SK-N-SH treated with all-trans-retinoic acid at 6 μM for 48 hours (cell line): ENCODE measurements around the gene C5AR2.

Source experiments
- ATAC-seq: fragments of 200-7000 bp; cut with Tn5 transposase; 3 replicates; pipeline ENCODE4 v1.9.1; 2020; ENCODE audit warnings: mild to moderate bottlenecking, moderate library complexity
- ARNTL ChIP-seq: fragments of 450-650 bp; formaldehyde crosslinking; IDR thresholded peaks from 2 replicates; pipeline ENCODE4 v1.5.0; 2020; ENCODE audit warnings: low read depth, mild to moderate bottlenecking, moderate library complexity, borderline replicate concordance
- BACH2 ChIP-seq: fragments of 250-450 bp; sonication (Bioruptor Pico); IDR thresholded peaks from 2 replicates; pipeline ENCODE4 v1.9.0; 2021; ENCODE audit warnings: mild to moderate bottlenecking, borderline replicate concordance
- CSDC2 ChIP-seq: fragments of 250-450 bp; sonication (Bioruptor Pico); IDR thresholded peaks from 2 replicates; pipeline ENCODE4 v1.5.0; 2020; ENCODE audit warnings: mild to moderate bottlenecking, moderate library complexity
- ESRRG ChIP-seq: fragments of 250-450 bp; sonication (Bioruptor Pico); IDR thresholded peaks from 2 replicates; pipeline ENCODE4 v1.6.1; 2021; ENCODE audit warnings: mild to moderate bottlenecking
- GLIS3 ChIP-seq: fragments of 250-450 bp; sonication (Bioruptor Pico); IDR thresholded peaks from 2 replicates; pipeline ENCODE4 v1.5.0; 2020; ENCODE audit warnings: mild to moderate bottlenecking, moderate library complexity
- ISL1 ChIP-seq: fragments of 250-450 bp; sonication (Bioruptor Pico); IDR thresholded peaks from 2 replicates; pipeline ENCODE4 v2.1.2; 2022; ENCODE audit warnings: mild to moderate bottlenecking, moderate library complexity
- OSR1 ChIP-seq: fragments of 250-450 bp; sonication (Bioruptor Pico); IDR thresholded peaks from 2 replicates; pipeline ENCODE4 v1.8.0; 2022; ENCODE audit warnings: moderate library complexity, mild to moderate bottlenecking, inconsistent platforms
- PPARA ChIP-seq: fragments of 250-450 bp; sonication (Bioruptor Pico); IDR thresholded peaks from 2 replicates; pipeline ENCODE4 v1.5.0; 2020; ENCODE audit warnings: mild to moderate bottlenecking, borderline replicate concordance
- RARB ChIP-seq: fragments of 250-450 bp; sonication (Bioruptor Pico); IDR thresholded peaks from 2 replicates; pipeline ENCODE4 v1.8.0; 2021; ENCODE audit warnings: mild to moderate bottlenecking, moderate library complexity
- SNAI2 ChIP-seq: fragments of 250-450 bp; sonication (Bioruptor Pico); IDR thresholded peaks from 2 replicates; pipeline ENCODE4 v1.5.0; 2020; ENCODE audit warnings: mild to moderate bottlenecking, moderate library complexity
- TCF4 ChIP-seq: fragments of 250-450 bp; sonication (Bioruptor Pico); IDR thresholded peaks from 2 replicates; pipeline ENCODE4 v1.8.0; 2021; ENCODE audit warnings: mild to moderate bottlenecking, moderate library complexity, borderline replicate concordance
- TOX ChIP-seq: fragments of 250-450 bp; sonication (Bioruptor Pico); IDR thresholded peaks from 2 replicates; pipeline ENCODE4 v1.8.0; 2021; ENCODE audit warnings: mild to moderate bottlenecking, moderate library complexity, borderline replicate concordance
- ZC3H10 ChIP-seq: fragments of 250-450 bp; sonication (Bioruptor Pico); IDR thresholded peaks from 2 replicates; pipeline ENCODE4 v1.5.1; 2021; ENCODE audit warnings: mild to moderate bottlenecking, moderate library complexity
- ZFP3 ChIP-seq: fragments of 250-450 bp; sonication (Bioruptor Pico); IDR thresholded peaks from 2 replicates; pipeline ENCODE4 v1.5.0; 2020; ENCODE audit warnings: mild to moderate bottlenecking, moderate library complexity
- ZFP30 ChIP-seq: fragments of 450-650 bp; formaldehyde crosslinking; IDR thresholded peaks from 2 replicates; pipeline ENCODE4 v1.5.0; 2022; ENCODE audit warnings: mild to moderate bottlenecking, moderate library complexity
- ZNF70 ChIP-seq: fragments of 450-650 bp; formaldehyde crosslinking; IDR thresholded peaks from 2 replicates; pipeline ENCODE4 v1.5.0; 2020; ENCODE audit warnings: mild to moderate bottlenecking, moderate library complexity
- ZNF8 ChIP-seq: fragments of 450-650 bp; formaldehyde crosslinking; IDR thresholded peaks from 2 replicates; pipeline ENCODE4 v1.5.0; 2020; ENCODE audit warnings: mild to moderate bottlenecking, moderate library complexity
- TF ChIP-seq, protein P1 (sequence below): fragments of 250-450 bp; sonication (Bioruptor Pico); IDR thresholded peaks from 2 replicates; pipeline ENCODE4 v1.5.1; 2021; ENCODE audit warnings: mild to moderate bottlenecking, moderate library complexity
- TF ChIP-seq, protein P2 (sequence below): fragments of 250-450 bp; sonication (Bioruptor Pico); IDR thresholded peaks from 2 replicates; pipeline ENCODE4 v1.8.0; 2021; ENCODE audit warnings: low read depth, mild to moderate bottlenecking, moderate library complexity, borderline replicate concordance
- TF ChIP-seq, protein P3 (sequence below): fragments of 250-450 bp; sonication (Bioruptor Pico); IDR thresholded peaks from 2 replicates; pipeline ENCODE4 v1.5.0; 2020; ENCODE audit warnings: mild to moderate bottlenecking, moderate library complexity
- TF ChIP-seq, protein P4 (sequence below): fragments of 250-450 bp; sonication (Bioruptor Pico); IDR thresholded peaks from 2 replicates; pipeline ENCODE4 v1.8.0; 2020; ENCODE audit warnings: mild to moderate bottlenecking, moderate library complexity, borderline replicate concordance
- TF ChIP-seq, protein P5 (sequence below): fragments of 250-450 bp; sonication (Bioruptor Pico); IDR thresholded peaks from 2 replicates; pipeline ENCODE4 v1.5.1; 2020; ENCODE audit warnings: low read depth, mild to moderate bottlenecking, moderate library complexity

The C5AR2 gene

DNA sequence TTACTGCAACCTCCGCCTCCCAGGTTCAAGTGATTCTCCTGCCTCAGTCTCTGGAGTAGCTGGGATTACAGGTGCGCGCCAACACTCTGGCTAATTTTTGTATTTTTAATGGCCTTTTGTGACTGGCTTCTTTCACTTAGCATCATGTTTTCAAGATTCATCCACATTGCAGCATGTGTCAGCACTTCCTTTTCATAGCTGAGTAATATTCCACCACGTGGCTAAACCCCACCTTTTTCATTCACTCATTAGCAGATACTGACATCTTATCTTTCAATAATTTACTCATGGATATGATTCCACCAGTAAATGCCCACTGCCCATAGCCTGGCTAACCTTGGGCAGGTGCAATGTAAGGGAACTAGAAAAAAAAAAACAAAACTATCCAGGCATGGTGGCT lies 15.5 kb upstream of the C5AR2 start:
- no peak for ATAC-seq
- no peak for TF ChIP-seq ZNF70
- TF ChIP-seq, protein P1, sequence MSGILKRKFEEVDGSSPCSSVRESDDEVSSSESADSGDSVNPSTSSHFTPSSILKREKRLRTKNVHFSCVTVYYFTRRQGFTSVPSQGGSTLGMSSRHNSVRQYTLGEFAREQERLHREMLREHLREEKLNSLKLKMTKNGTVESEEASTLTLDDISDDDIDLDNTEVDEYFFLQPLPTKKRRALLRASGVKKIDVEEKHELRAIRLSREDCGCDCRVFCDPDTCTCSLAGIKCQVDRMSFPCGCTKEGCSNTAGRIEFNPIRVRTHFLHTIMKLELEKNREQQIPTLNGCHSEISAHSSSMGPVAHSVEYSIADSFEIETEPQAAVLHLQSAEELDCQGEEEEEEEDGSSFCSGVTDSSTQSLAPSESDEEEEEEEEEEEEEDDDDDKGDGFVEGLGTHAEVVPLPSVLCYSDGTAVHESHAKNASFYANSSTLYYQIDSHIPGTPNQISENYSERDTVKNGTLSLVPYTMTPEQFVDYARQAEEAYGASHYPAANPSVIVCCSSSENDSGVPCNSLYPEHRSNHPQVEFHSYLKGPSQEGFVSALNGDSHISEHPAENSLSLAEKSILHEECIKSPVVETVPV (CRISPR knock-in tag), result no peak
- TF ChIP-seq SNAI2, result no peak
- no peak for TF ChIP-seq OSR1 (CRISPR knock-in tag)
- TF ChIP-seq ZFP30 (CRISPR knock-in tag), result no peak
- no peak for TF ChIP-seq GLIS3 (CRISPR knock-in tag)
- TF ChIP-seq, protein P2, sequence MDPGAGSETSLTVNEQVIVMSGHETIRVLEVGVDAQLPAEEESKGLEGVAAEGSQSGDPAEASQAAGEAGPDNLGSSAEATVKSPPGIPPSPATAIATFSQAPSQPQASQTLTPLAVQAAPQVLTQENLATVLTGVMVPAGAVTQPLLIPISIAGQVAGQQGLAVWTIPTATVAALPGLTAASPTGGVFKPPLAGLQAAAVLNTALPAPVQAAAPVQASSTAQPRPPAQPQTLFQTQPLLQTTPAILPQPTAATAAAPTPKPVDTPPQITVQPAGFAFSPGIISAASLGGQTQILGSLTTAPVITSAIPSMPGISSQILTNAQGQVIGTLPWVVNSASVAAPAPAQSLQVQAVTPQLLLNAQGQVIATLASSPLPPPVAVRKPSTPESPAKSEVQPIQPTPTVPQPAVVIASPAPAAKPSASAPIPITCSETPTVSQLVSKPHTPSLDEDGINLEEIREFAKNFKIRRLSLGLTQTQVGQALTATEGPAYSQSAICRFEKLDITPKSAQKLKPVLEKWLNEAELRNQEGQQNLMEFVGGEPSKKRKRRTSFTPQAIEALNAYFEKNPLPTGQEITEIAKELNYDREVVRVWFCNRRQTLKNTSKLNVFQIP (CRISPR knock-in tag), result no peak
- TF ChIP-seq ZFP3, result no peak
- no peak for TF ChIP-seq TCF4 (CRISPR knock-in tag)
- TF ChIP-seq PPARA (CRISPR knock-in tag), result no peak
- no peak for TF ChIP-seq ARNTL
- TF ChIP-seq, protein P3, sequence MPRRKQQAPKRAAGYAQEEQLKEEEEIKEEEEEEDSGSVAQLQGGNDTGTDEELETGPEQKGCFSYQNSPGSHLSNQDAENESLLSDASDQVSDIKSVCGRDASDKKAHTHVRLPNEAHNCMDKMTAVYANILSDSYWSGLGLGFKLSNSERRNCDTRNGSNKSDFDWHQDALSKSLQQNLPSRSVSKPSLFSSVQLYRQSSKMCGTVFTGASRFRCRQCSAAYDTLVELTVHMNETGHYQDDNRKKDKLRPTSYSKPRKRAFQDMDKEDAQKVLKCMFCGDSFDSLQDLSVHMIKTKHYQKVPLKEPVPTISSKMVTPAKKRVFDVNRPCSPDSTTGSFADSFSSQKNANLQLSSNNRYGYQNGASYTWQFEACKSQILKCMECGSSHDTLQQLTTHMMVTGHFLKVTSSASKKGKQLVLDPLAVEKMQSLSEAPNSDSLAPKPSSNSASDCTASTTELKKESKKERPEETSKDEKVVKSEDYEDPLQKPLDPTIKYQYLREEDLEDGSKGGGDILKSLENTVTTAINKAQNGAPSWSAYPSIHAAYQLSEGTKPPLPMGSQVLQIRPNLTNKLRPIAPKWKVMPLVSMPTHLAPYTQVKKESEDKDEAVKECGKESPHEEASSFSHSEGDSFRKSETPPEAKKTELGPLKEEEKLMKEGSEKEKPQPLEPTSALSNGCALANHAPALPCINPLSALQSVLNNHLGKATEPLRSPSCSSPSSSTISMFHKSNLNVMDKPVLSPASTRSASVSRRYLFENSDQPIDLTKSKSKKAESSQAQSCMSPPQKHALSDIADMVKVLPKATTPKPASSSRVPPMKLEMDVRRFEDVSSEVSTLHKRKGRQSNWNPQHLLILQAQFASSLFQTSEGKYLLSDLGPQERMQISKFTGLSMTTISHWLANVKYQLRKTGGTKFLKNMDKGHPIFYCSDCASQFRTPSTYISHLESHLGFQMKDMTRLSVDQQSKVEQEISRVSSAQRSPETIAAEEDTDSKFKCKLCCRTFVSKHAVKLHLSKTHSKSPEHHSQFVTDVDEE, result no peak
- TF ChIP-seq ZC3H10, result no peak
- TF ChIP-seq, protein P4, sequence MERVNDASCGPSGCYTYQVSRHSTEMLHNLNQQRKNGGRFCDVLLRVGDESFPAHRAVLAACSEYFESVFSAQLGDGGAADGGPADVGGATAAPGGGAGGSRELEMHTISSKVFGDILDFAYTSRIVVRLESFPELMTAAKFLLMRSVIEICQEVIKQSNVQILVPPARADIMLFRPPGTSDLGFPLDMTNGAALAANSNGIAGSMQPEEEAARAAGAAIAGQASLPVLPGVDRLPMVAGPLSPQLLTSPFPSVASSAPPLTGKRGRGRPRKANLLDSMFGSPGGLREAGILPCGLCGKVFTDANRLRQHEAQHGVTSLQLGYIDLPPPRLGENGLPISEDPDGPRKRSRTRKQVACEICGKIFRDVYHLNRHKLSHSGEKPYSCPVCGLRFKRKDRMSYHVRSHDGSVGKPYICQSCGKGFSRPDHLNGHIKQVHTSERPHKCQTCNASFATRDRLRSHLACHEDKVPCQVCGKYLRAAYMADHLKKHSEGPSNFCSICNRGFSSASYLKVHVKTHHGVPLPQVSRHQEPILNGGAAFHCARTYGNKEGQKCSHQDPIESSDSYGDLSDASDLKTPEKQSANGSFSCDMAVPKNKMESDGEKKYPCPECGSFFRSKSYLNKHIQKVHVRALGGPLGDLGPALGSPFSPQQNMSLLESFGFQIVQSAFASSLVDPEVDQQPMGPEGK (CRISPR knock-in tag), result no peak
- no peak for TF ChIP-seq RARB (CRISPR knock-in tag)
- TF ChIP-seq ISL1 (CRISPR knock-in tag), result no peak
- TF ChIP-seq CSDC2, result no peak
- no peak for TF ChIP-seq ZNF8
- TF ChIP-seq BACH2 (CRISPR knock-in tag), result no peak
- TF ChIP-seq, all 23 proteins: peak for 0

DNA sequence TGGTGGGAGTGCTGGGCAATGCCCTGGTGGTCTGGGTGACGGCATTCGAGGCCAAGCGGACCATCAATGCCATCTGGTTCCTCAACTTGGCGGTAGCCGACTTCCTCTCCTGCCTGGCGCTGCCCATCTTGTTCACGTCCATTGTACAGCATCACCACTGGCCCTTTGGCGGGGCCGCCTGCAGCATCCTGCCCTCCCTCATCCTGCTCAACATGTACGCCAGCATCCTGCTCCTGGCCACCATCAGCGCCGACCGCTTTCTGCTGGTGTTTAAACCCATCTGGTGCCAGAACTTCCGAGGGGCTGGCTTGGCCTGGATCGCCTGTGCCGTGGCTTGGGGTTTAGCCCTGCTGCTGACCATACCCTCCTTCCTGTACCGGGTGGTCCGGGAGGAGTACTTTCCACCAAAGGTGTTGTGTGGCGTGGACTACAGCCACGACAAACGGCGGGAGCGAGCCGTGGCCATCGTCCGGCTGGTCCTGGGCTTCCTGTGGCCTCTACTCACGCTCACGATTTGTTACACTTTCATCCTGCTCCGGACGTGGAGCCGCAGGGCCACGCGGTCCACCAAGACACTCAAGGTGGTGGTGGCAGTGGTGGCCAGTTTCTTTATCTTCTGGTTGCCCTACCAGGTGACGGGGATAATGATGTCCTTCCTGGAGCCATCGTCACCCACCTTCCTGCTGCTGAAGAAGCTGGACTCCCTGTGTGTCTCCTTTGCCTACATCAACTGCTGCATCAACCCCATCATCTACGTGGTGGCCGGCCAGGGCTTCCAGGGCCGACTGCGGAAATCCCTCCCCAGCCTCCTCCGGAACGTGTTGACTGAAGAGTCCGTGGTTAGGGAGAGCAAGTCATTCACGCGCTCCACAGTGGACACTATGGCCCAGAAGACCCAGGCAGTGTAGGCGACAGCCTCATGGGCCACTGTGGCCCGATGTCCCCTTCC lies 11.8 kb upstream of the C5AR2 start:
- ATAC-seq, result no peak
- TF ChIP-seq RARB (CRISPR knock-in tag) (no peak), ZNF70 (no peak), ZFP30 (CRISPR knock-in tag) (no peak)

DNA sequence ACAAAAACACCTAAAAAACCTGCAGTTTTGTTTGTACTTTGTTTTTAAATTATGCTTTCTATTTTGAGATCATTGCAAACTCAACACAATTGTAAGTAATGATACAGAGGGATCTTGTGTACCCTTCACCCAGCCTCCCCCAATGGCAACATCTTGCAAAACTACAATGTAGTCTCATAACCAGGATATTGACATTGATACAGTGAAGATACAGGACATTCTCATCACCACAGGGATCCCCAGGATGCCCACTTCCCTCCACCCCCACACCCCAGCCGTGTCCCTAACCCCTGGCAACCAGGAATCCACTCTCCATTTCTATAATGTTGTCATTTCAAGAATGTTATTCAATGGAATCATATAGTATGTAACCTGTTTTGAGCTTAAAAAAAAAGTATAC lies 10.3 kb upstream of the C5AR2 start:
- ATAC-seq, result no peak
- TF ChIP-seq GLIS3 (CRISPR knock-in tag), result no peak
- TF ChIP-seq CSDC2, result no peak
- no peak for TF ChIP-seq TOX (CRISPR knock-in tag)
- TF ChIP-seq PPARA (CRISPR knock-in tag), result no peak
- TF ChIP-seq, protein P4 (CRISPR knock-in tag), result no peak
- no peak for TF ChIP-seq ZNF70
- TF ChIP-seq, protein P3, result no peak
- TF ChIP-seq ZNF8, result no peak
- no peak for TF ChIP-seq ZFP3
- no peak for TF ChIP-seq ESRRG (CRISPR knock-in tag)
- TF ChIP-seq RARB (CRISPR knock-in tag), result no peak
- TF ChIP-seq ZC3H10, result no peak
- TF ChIP-seq, protein P5, sequence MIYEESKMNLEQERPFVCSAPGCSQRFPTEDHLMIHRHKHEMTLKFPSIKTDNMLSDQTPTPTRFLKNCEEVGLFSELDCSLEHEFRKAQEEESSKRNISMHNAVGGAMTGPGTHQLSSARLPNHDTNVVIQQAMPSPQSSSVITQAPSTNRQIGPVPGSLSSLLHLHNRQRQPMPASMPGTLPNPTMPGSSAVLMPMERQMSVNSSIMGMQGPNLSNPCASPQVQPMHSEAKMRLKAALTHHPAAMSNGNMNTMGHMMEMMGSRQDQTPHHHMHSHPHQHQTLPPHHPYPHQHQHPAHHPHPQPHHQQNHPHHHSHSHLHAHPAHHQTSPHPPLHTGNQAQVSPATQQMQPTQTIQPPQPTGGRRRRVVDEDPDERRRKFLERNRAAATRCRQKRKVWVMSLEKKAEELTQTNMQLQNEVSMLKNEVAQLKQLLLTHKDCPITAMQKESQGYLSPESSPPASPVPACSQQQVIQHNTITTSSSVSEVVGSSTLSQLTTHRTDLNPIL, result no peak
